ENCODE data around the gene UBAP1. TPM values are rescaled to one million over a fixed set of nuclear protein-coding genes. Genes with fewer than 3 reads are reported as not detected.

Gene UBAP1
- total and polyA plus RNA-seq, 7 experiments from 2014 or later, result 31.1 to 53.9 (median 35.8) TPM

DNA sequence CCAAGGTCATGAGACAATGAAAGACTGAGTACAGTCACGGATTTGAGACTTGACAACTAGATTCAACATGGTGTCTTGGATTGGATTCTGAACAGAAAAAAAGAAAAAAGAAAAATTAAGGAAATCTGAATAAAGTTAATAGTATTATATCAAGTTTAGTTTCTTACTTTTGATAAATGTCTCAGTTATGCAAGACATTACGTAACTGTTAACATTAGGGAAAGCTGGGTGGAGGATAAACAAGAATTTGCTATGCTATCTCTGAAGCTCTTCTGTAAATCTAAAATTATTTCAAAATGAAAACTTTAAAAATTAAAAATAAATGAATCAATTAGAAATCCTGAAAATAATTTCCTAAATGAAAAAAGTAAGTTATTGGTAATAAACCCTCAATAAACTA lies 38.0 kb upstream of the UBAP1 start:
- POLR2A ChIA-PET, result interaction anchor here (0.6 kb wide), 1 partner anchor 123 kb away, joined by 3 read pairs; no protein-coding TSS in a partner anchor
- H3K4me1 ChIP-seq (ENCODE audit: control insufficient read depth in 2 of 2, insufficient read depth in 2 of 2, low read length in 2 of 2), result no peaks in the 10 kb centered on the region
- no peaks in the 10 kb centered on the region for H3K9me3 ChIP-seq (ENCODE audit: control insufficient read depth in 2 of 3, low read length in 3 of 3)
- H3K27ac ChIP-seq (ENCODE audit: low read depth, low read length), result no peak overlapping the region
- no peaks in the 10 kb centered on the region for H3K27me3 ChIP-seq (ENCODE audit: control insufficient read depth in 2 of 2, insufficient read depth in 2 of 2, low read length in 2 of 2)
- H3K4me3 ChIP-seq (ENCODE audit: low read length), result no peak overlapping the region
- Mint-ChIP-seq H3K27ac (no peak overlapping the region), H3K4me3 (no peak overlapping the region), H3K27me3 (peaks cover 0 to 7% (median 0%) of the 10 kb centered on the region in 5 donors), H3K36me3 (no peaks in the 10 kb centered on the region), H3K9me3 (peaks cover 0 to 2% (median 0%) of the 10 kb centered on the region in 11 donors), H3K4me1 (peaks cover 0 to 10% (median 4%) of the 10 kb centered on the region in 7 donors)
- ATAC-seq, result no peak
- H3K36me3 ChIP-seq (ENCODE audit: control insufficient read depth in 2 of 3, insufficient read depth in 3 of 3, low read length in 3 of 3), result no peaks in the 10 kb centered on the region
- no peak for DNase-seq
- intact Hi-C loops (cut with micrococcal nuclease), result no loop called here
- CTCF ChIA-PET, result no interaction called here

DNA sequence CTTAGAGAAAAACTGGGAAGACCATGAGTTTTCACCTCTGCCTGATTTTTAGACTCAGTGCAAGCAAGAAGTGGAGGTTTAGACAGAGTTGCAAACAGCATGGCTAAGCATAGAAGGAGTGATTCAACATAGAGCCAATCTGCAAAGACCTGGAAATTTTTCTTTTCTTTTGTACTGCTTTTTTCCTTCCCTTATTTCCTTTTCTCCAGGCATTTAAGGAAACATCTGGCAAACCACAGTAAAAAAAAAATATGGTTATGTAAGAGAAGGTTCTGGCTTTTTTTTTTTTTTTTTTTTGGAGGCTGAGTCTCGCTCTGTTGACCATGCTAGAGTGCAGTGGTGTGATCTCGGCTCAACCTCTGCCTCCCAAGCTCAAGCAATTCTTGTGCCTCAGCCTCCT lies 35.7 kb upstream of the UBAP1 start:
- Mint-ChIP-seq H3K36me3 (no peaks in the 10 kb centered on the region), H3K4me1 (peaks cover 0 to 10% (median 4%) of the 10 kb centered on the region in 7 donors), H3K27ac (no peak overlapping the region), H3K27me3 (peaks cover 0 to 10% (median 0%) of the 10 kb centered on the region in 5 donors), H3K4me3 (no peak overlapping the region), H3K9me3 (peaks cover 0 to 2% (median 0%) of the 10 kb centered on the region in 11 donors)
- H3K27me3 ChIP-seq (ENCODE audit: control insufficient read depth in 2 of 2, insufficient read depth in 2 of 2, low read length in 2 of 2), result no peaks in the 10 kb centered on the region
- H3K27ac ChIP-seq (ENCODE audit: low read depth, low read length), result no peak overlapping the region
- no peak for ATAC-seq
- no peak for DNase-seq
- no peaks in the 10 kb centered on the region for H3K4me1 ChIP-seq (ENCODE audit: control insufficient read depth in 2 of 2, insufficient read depth in 2 of 2, low read length in 2 of 2)
- intact Hi-C loops (cut with micrococcal nuclease), result no loop called here
- CTCF ChIA-PET, result no interaction called here
- no peak overlapping the region for H3K4me3 ChIP-seq (ENCODE audit: low read length)
- H3K36me3 ChIP-seq (ENCODE audit: control insufficient read depth in 2 of 3, insufficient read depth in 3 of 3, low read length in 3 of 3), result no peaks in the 10 kb centered on the region
- POLR2A ChIA-PET, result no interaction called here
- no peaks in the 10 kb centered on the region for H3K9me3 ChIP-seq (ENCODE audit: control insufficient read depth in 2 of 3, low read length in 3 of 3)

DNA sequence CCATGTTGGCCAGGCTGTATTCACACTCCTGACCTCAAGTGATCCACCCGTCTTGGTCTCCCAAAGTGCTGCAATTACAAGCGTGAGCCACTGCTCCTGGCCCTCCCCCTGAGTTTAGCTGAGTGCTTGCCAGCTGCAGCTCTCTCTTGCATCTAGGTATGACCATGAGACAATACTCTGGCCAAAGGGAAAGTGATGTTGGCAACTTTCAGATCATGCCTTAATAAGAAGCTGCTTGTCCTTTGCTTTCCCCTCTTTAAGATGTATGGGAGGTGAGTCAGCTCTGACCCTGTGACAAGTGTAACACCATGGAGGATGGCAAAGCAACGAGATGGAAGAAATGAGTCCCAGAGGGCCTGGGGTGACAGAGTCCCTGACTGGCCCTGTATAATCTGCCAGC lies 33.7 kb upstream of the UBAP1 start:
- ChIA-PET POLR2A (no interaction called here), CTCF (no interaction called here)
- Histone ChIP-seq H3K9me3 (ENCODE audit: control insufficient read depth in 2 of 3, low read length in 3 of 3) (no peaks in the 10 kb centered on the region), H3K27ac (ENCODE audit: low read depth, low read length) (no peak overlapping the region), H3K4me1 (ENCODE audit: control insufficient read depth in 2 of 2, insufficient read depth in 2 of 2, low read length in 2 of 2) (no peaks in the 10 kb centered on the region), H3K4me3 (ENCODE audit: low read length) (no peak overlapping the region), H3K27me3 (ENCODE audit: control insufficient read depth in 2 of 2, insufficient read depth in 2 of 2, low read length in 2 of 2) (no peaks in the 10 kb centered on the region), H3K36me3 (ENCODE audit: control insufficient read depth in 2 of 3, insufficient read depth in 3 of 3, low read length in 3 of 3) (no peaks in the 10 kb centered on the region)
- no peak overlapping the region for H3K27ac Mint-ChIP-seq
- H3K4me1 Mint-ChIP-seq, result peaks cover 0 to 3% (median 0%) of the 10 kb centered on the region in 7 donors
- ATAC-seq, result no peak
- DNase-seq, result no peak
- H3K27me3 Mint-ChIP-seq, result peaks cover 0 to 8% (median 0%) of the 10 kb centered on the region in 5 donors
- intact Hi-C loops (cut with micrococcal nuclease), result no loop called here
- no peak overlapping the region for H3K4me3 Mint-ChIP-seq
- H3K9me3 Mint-ChIP-seq, result peaks cover 0 to 2% (median 0%) of the 10 kb centered on the region in 11 donors
- H3K36me3 Mint-ChIP-seq, result no peaks in the 10 kb centered on the region

DNA sequence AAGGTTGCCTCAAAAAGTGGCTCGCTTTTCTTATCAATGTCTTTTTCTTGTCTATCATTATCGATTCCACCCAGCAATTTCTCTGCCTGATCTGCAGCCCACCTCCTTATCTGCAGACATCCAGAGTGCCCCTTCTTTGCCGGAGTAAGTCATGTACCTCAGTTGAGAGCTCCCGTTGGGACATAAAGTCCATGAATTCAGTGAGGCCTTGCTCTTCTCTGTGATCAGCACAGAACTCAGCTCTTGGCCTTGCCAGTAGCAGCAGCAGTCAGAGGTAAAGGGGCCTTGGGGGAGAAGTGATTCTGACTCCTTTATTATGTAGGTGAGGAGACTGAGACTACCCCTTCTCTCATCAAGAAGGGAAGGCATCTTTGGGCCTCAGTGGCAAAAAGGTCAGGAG lies 27.4 kb upstream of the UBAP1 start:
- no peak overlapping the region for H3K27ac ChIP-seq (ENCODE audit: low read depth, low read length)
- ChIA-PET POLR2A (no interaction called here), CTCF (interaction anchor here (0.6 kb wide), 1 partner anchor 30 kb away, joined by 3 read pairs; no protein-coding TSS in a partner anchor)
- DNase-seq, result no peak
- intact Hi-C loops (cut with micrococcal nuclease), result no loop called here
- Mint-ChIP-seq H3K36me3 (no peaks in the 10 kb centered on the region), H3K27me3 (peaks cover 0 to 16% (median 0%) of the 10 kb centered on the region in 5 donors), H3K27ac (no peak overlapping the region), H3K4me3 (no peak overlapping the region), H3K9me3 (peaks cover 0 to 2% (median 0%) of the 10 kb centered on the region in 11 donors), H3K4me1 (no peaks in the 10 kb centered on the region)
- no peaks in the 10 kb centered on the region for H3K9me3 ChIP-seq (ENCODE audit: control insufficient read depth in 2 of 3, low read length in 3 of 3)
- no peaks in the 10 kb centered on the region for H3K27me3 ChIP-seq (ENCODE audit: control insufficient read depth in 2 of 2, insufficient read depth in 2 of 2, low read length in 2 of 2)
- no peaks in the 10 kb centered on the region for H3K4me1 ChIP-seq (ENCODE audit: control insufficient read depth in 2 of 2, insufficient read depth in 2 of 2, low read length in 2 of 2)
- no peak overlapping the region for H3K4me3 ChIP-seq (ENCODE audit: low read length)
- ATAC-seq, result no peak
- no peaks in the 10 kb centered on the region for H3K36me3 ChIP-seq (ENCODE audit: control insufficient read depth in 2 of 3, insufficient read depth in 3 of 3, low read length in 3 of 3)

DNA sequence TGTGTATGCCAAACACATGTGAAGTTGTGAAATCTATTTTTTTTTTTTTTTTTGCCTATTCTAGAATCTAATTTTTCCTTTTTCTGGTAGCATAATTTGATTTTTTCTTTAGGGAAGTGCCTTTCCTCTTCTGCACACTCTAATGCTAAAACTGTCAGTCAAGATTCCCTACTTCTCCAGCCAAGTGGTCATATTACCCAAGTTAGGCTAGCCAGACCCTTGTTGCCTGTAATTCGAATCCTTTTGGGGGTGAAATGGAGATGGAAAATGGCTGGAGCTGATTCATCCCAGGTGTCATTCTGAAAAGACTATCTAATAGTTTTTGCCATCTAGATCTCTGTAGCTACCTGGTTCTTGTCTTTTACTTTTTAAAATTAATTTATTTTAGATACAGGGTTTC lies 24.8 kb upstream of the UBAP1 start:
- no peak overlapping the region for H3K4me3 ChIP-seq (ENCODE audit: low read length)
- H3K9me3 ChIP-seq (ENCODE audit: control insufficient read depth in 2 of 3, low read length in 3 of 3), result no peaks in the 10 kb centered on the region
- Mint-ChIP-seq H3K27me3 (peaks cover 0 to 17% (median 0%) of the 10 kb centered on the region in 5 donors), H3K36me3 (no peaks in the 10 kb centered on the region), H3K27ac (no peak overlapping the region), H3K4me1 (no peaks in the 10 kb centered on the region), H3K9me3 (peaks cover 0 to 2% (median 0%) of the 10 kb centered on the region in 11 donors), H3K4me3 (no peak overlapping the region)
- CTCF ChIA-PET, result no interaction called here
- no peaks in the 10 kb centered on the region for H3K4me1 ChIP-seq (ENCODE audit: control insufficient read depth in 2 of 2, insufficient read depth in 2 of 2, low read length in 2 of 2)
- DNase-seq, result no peak
- no peaks in the 10 kb centered on the region for H3K36me3 ChIP-seq (ENCODE audit: control insufficient read depth in 2 of 3, insufficient read depth in 3 of 3, low read length in 3 of 3)
- H3K27me3 ChIP-seq (ENCODE audit: control insufficient read depth in 2 of 2, insufficient read depth in 2 of 2, low read length in 2 of 2), result no peaks in the 10 kb centered on the region
- intact Hi-C loops (cut with micrococcal nuclease), result no loop called here
- no peak for ATAC-seq
- H3K27ac ChIP-seq (ENCODE audit: low read depth, low read length), result no peak overlapping the region
- POLR2A ChIA-PET, result no interaction called here

DNA sequence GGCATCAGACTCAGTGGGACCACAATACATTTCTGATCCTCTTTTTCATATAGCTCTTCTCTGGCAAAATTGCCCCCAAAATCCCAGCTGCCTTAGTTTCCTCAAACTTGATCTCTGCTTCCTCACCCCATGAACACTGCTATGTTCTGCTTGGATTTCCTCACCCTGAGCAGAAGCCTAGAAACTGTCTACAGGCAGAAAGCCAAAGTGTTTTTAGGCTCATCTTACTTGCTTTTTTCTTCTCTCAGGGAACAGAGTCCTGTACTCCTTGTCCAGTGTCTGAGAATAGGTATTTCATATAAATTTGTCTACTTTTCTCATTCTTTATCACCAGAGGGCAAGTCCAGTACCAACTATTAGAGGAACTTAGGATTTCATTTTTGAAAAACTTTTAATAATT lies 21.5 kb upstream of the UBAP1 start:
- CTCF ChIA-PET, result no interaction called here
- Histone ChIP-seq H3K4me3 (ENCODE audit: low read length) (no peak overlapping the region), H3K9me3 (ENCODE audit: control insufficient read depth in 2 of 3, low read length in 3 of 3) (no peaks in the 10 kb centered on the region), H3K27ac (ENCODE audit: low read depth, low read length) (no peak overlapping the region), H3K4me1 (ENCODE audit: control insufficient read depth in 2 of 2, insufficient read depth in 2 of 2, low read length in 2 of 2) (no peaks in the 10 kb centered on the region), H3K27me3 (ENCODE audit: control insufficient read depth in 2 of 2, insufficient read depth in 2 of 2, low read length in 2 of 2) (no peaks in the 10 kb centered on the region), H3K36me3 (ENCODE audit: control insufficient read depth in 2 of 3, insufficient read depth in 3 of 3, low read length in 3 of 3) (no peaks in the 10 kb centered on the region)
- Mint-ChIP-seq H3K36me3 (no peaks in the 10 kb centered on the region), H3K9me3 (no peaks in the 10 kb centered on the region), H3K27me3 (peaks cover 0 to 10% (median 0%) of the 10 kb centered on the region in 5 donors), H3K4me3 (no peak overlapping the region), H3K27ac (no peak overlapping the region), H3K4me1 (no peaks in the 10 kb centered on the region)
- ATAC-seq, result no peak
- DNase-seq, result no peak
- intact Hi-C loops (cut with micrococcal nuclease), result no loop called here
- POLR2A ChIA-PET, result no interaction called here

DNA sequence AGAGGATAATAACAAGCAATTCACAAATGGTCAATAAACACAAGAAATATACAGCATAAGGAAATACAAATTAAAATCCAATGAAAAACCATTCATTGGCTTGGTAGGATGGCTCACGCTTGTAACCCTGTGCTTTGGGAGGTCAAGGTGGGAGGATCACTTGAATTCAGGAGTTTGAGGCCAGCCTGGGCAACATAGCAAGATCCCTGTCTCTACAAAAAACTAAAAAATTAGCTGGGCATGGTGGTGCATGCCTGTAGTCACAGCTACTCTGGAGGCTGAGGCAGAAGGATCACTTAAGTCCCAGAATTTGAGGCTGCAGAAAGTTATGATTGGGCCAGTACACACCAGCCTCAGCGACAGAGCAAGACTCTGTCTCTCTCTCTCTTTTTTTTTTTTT lies 20.9 kb upstream of the UBAP1 start:
- no peaks in the 10 kb centered on the region for H3K36me3 ChIP-seq (ENCODE audit: control insufficient read depth in 2 of 3, insufficient read depth in 3 of 3, low read length in 3 of 3)
- ATAC-seq (no peak), DNase-seq (no peak)
- H3K27ac ChIP-seq (ENCODE audit: low read depth, low read length), result no peak overlapping the region
- H3K36me3 Mint-ChIP-seq, result no peaks in the 10 kb centered on the region
- H3K27me3 Mint-ChIP-seq, result peaks cover 0 to 10% (median 0%) of the 10 kb centered on the region in 5 donors
- H3K4me1 ChIP-seq (ENCODE audit: control insufficient read depth in 2 of 2, insufficient read depth in 2 of 2, low read length in 2 of 2), result no peaks in the 10 kb centered on the region
- intact Hi-C loops (cut with micrococcal nuclease), result no loop called here
- ChIA-PET CTCF (no interaction called here), POLR2A (no interaction called here)
- H3K4me3 Mint-ChIP-seq, result no peak overlapping the region
- H3K27me3 ChIP-seq (ENCODE audit: control insufficient read depth in 2 of 2, insufficient read depth in 2 of 2, low read length in 2 of 2), result no peaks in the 10 kb centered on the region
- no peak overlapping the region for H3K4me3 ChIP-seq (ENCODE audit: low read length)
- H3K27ac Mint-ChIP-seq, result no peak overlapping the region
- no peaks in the 10 kb centered on the region for H3K9me3 ChIP-seq (ENCODE audit: control insufficient read depth in 2 of 3, low read length in 3 of 3)
- H3K4me1 Mint-ChIP-seq, result no peaks in the 10 kb centered on the region
- H3K9me3 Mint-ChIP-seq, result no peaks in the 10 kb centered on the region
